Thyroid gland (tissue), 4 donors: ENCODE measurements around the gene ALKBH5.

Source experiments
- POLR2A ChIP-seq, 2 donors: fragments of 450-650 bp; IDR thresholded peaks; one replicate each; pipeline ENCODE4 v1.6.1; 2017; ENCODE audit warnings: antibody characterized with exemption in 2 of 2, mild to moderate bottlenecking in 2 of 2, moderate library complexity in 1 of 2
- TF ChIP-seq, protein P1 (sequence below), 6 experiments: fragments of 200-600 bp in 3 of 6; fragments of 450-650 bp in 3 of 6; sonication (generic) in 3 of 6; IDR thresholded peaks; one replicate each; pipeline ENCODE4 v1.5.1; 2016 to 2019; ENCODE audit warnings: antibody characterized with exemption in 6 of 6, mild to moderate bottlenecking in 2 of 6, inconsistent platforms in 1 of 6, moderate library complexity in 1 of 6

DNA sequence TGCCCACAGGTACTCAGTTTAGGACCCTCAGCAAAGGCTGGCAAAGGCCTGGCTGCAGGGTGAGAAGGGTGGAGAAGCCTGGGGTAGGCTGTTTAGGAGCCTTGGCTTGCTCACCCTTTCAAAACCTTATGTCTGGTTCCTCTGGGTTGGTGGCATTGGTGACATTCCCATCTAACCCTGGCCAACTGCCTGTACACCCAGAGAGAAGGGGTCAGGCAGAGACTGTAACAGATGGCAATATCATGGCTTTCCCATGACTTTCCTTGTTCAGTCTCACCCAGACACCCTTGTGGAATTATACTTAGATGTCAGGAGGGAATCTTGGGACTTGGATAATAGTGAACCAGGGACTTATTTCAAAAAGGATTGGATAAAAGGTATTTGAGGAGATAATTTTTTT, 23.3 kb downstream of the ALKBH5 start:
- TF ChIP-seq, protein P1, sequence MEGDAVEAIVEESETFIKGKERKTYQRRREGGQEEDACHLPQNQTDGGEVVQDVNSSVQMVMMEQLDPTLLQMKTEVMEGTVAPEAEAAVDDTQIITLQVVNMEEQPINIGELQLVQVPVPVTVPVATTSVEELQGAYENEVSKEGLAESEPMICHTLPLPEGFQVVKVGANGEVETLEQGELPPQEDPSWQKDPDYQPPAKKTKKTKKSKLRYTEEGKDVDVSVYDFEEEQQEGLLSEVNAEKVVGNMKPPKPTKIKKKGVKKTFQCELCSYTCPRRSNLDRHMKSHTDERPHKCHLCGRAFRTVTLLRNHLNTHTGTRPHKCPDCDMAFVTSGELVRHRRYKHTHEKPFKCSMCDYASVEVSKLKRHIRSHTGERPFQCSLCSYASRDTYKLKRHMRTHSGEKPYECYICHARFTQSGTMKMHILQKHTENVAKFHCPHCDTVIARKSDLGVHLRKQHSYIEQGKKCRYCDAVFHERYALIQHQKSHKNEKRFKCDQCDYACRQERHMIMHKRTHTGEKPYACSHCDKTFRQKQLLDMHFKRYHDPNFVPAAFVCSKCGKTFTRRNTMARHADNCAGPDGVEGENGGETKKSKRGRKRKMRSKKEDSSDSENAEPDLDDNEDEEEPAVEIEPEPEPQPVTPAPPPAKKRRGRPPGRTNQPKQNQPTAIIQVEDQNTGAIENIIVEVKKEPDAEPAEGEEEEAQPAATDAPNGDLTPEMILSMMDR (IDR thresholded peaks at IDR 0.05): no peak
- no peak for TF ChIP-seq POLR2A (IDR thresholded peaks at IDR 0.05)
